IgD-negative memory B cell (primary cell): ENCODE measurements around the gene C9orf152. TPM values are rescaled to one million over a fixed set of nuclear protein-coding genes. Genes with fewer than 3 reads are reported as not detected.
"Not testable (repeated sequence)": the region's sequence is repeated elsewhere in the genome, so short reads cannot be mapped to it uniquely, and the experiment has no call there.

Source experiments
- H3K27ac Mint-ChIP-seq, 3 donors: one replicate each; pipeline ENCODE4 v1.8.0; 2020 to 2022; ENCODE audit warnings: mild to moderate bottlenecking in 3 of 3, mixed read lengths in 3 of 3, moderate library complexity in 1 of 3
- H3K27me3 Mint-ChIP-seq: one replicate; pipeline ENCODE4 v1.8.0; 2021; ENCODE audit warnings: mixed read lengths
- H3K36me3 Mint-ChIP-seq: one replicate; pipeline ENCODE4 v1.8.0; 2020; ENCODE audit warnings: mild to moderate bottlenecking, mixed read lengths
- H3K4me1 Mint-ChIP-seq, 3 donors: one replicate each; pipeline ENCODE4 v1.8.0; 2020 to 2022; ENCODE audit warnings: mixed read lengths in 3 of 3, mild to moderate bottlenecking in 1 of 3
- H3K4me3 Mint-ChIP-seq, 4 donors: one replicate each; pipeline ENCODE4 v1.8.0; 2020 to 2022; ENCODE audit warnings: mild to moderate bottlenecking in 4 of 4, mixed read lengths in 4 of 4, moderate library complexity in 3 of 4
- H3K9me3 Mint-ChIP-seq, 3 donors: one replicate each; pipeline ENCODE4 v1.8.0; 2020 to 2021; ENCODE audit warnings: mixed read lengths in 3 of 3, mild to moderate bottlenecking in 1 of 3
- polyA plus RNA-seq: library from polyadenylated mRNA; unstranded; fragments of 300-500 nt; fragmentation: Illumina TruSeq; gene quantifications from one replicate; pipeline ENCODE4 v1.2.3, GENCODE V29; 2021

Gene C9orf152, protein sequence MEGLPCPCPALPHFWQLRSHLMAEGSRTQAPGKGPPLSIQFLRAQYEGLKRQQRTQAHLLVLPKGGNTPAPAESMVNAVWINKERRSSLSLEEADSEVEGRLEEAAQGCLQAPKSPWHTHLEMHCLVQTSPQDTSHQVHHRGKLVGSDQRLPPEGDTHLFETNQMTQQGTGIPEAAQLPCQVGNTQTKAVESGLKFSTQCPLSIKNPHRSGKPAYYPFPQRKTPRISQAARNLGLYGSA
- not detected for polyA plus RNA-seq

DNA sequence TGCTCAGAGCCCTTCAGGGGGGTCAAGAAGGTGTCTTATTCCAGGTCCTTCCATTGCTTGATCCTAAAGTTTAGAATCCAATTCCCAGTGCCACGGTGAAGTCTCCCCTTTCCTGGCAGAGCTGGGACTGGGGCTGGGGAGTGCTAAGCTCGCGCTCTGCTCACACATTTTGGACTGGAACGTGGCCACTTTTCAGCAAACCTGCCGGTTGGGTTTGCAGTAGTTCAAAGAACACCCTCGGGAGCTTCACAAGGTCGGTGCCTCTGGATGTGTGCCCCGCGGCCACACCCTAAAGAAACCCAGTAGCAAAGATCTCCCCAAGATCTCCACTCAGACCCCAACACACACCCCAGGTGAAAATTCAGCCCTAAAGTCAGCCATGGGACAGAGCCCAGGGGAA lies at the start of gene C9orf152:
TSS of gene C9orf152 (minus strand) at position 129 of the 400 bp plus-strand sequence. CDS start 580 bp downstream, outside the sequence.
- H3K27me3 Mint-ChIP-seq = peaks cover 2% of the 10 kb centered on the region
- H3K4me3 Mint-ChIP-seq = no peak within 1 kb of the TSS

DNA sequence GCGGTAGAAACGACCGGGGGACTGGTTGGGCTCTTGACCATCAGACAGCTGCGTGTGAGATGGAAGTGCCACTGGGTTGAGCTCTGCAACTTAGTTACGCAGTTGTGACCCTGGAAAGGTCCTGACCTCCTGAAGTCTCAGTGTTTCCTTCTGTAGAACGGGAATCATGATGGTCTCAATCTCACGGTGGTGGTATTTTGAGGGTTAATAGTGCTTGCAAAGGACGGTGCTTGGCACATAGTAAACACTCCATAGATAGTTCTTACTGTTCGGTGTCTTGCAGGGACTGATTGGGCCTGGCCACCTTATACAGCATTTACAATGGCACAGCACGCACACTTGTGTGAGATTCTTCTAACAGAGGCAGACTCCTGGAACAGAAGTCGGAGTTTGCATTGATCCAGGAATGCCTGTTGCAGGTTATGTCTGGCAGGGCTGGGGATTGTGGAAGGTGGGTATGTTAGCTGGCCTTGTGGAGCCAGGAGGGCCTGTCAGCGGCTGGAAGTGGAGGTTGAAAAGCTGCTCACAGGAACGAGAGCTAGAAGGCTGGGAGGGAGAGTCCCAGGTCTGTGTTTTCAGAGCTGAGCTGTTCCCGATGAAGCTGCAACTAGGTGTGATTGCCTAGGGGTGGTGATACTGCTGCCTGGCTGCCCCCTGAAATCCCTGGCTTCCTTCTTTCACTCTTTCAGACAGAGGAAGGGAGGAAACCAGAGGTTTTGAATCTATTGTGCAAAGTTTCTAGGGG lies 49.3 kb upstream of the C9orf152 start:
- peak overlapping the region in 2 of 3 donors; percentile 47 to 83 for H3K27ac Mint-ChIP-seq
- peak overlapping the region; percentile 88 to 98 (median 98) for H3K4me3 Mint-ChIP-seq
- no peaks in the 10 kb centered on the region for H3K27me3 Mint-ChIP-seq
- H3K36me3 Mint-ChIP-seq = no peaks in the 10 kb centered on the region
- no peaks in the 10 kb centered on the region for H3K9me3 Mint-ChIP-seq
- H3K4me1 Mint-ChIP-seq = peaks cover 16 to 29% (median 22%) of the 10 kb centered on the region in 3 donors

More for the DNA sequence above, at the start of gene C9orf152:
- Mint-ChIP-seq H3K36me3 (peaks cover 2% of the 10 kb centered on the region), H3K4me1 (peaks cover 0 to 1% (median 0%) of the 10 kb centered on the region in 3 donors), H3K9me3 (no peaks in the 10 kb centered on the region), H3K27ac (no peak within 1 kb of the TSS)

DNA sequence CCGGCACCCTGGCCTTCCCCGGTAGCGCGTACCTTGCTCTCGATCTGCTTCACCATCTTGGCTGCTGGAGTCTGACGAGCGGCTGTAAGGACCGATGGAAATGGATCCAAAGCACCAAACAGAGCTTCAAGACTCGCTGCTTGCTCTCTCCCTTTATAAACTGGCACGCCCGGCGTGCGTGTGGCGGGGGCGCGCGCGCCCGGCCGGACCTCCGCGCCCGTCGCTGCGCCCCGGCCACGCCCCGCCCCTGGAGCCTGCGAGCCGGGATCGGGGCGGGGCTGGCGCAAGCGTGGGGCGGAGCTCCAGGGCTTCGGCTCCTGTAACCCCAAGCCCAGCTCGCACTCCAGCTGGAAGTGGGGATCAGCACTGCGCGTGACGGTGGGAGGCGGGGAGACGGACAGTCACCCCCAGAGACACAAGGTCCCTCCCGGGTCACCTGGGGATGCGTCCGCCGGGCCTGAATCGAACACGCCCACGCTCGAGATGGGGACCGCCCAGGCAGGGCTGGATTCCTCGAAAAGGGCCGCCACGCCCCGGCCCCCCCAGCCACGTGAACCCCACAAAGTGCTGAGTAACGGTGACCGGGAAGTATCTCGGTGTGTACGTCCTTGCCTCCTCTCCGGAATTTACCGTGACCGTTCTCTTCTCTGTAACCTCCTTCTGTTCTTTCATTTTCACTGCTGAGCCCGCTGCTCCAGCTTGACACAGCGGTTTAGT lies 48.6 kb upstream of the C9orf152 start, which contains the start of gene TXN:
TSS of gene TXN (minus strand) at position 128 of the 717 bp plus-strand sequence. CDS start at position 56, 72 bp downstream.
- peaks cover 16 to 29% (median 23%) of the 10 kb centered on the region in 3 donors for H3K4me1 Mint-ChIP-seq
- H3K27me3 Mint-ChIP-seq = no peaks in the 10 kb centered on the region
- no peaks in the 10 kb centered on the region for H3K36me3 Mint-ChIP-seq
- H3K9me3 Mint-ChIP-seq = no peaks in the 10 kb centered on the region
- peak within 1 kb of the TSS; percentile 88 to 98 (median 98) for H3K4me3 Mint-ChIP-seq
- H3K27ac Mint-ChIP-seq = peak within 1 kb of the TSS; percentile 83 to 95 (median 93)

DNA sequence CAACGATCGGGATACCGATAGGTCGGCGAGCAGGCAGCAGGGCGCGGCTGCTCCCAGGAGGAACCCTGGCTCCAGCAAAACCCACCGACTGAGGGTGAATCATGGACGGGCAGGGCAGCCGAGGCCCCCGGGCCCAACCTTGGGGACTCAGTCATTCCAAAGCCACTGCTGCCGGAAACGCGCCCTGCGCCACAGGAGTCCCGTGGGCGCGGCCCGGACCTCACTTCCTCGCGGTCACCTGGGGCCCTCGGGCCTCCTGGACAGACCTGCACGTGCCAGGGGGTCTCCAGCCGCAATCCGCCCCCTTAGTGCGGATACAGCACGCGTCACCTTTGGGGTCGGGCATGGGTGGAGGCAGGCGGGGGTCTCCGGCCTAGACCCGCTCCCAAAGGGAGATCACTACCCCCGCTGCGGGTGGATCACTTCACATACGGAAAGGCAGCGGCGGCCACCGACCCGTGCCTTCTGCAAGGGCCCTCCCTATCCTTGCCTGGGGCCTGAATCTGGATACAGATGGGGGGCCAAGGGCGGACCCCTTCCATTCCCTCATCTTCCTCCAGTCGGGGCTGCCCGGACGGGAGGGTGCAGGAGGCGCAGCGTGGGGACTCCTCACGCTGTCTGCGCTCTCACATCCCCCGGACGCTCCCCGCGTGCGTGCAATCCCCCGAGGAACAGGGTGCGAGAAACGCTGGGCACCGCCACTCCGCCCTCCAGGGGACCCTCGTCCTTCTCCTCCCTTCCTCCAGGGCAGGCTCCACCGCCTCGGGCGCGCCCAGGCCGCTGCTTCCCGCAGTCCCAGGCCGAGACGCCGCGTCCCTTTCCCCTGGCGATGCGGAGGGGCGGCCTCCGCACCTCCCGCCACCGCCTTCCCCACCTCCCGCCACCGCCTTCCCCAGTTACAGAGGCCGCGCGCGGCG lies 47.8 kb upstream of the C9orf152 start:
- H3K4me1 Mint-ChIP-seq = peaks cover 16 to 29% (median 23%) of the 10 kb centered on the region in 3 donors
- H3K4me3 Mint-ChIP-seq = peak overlapping the region; percentile 88 to 98 (median 98)
- H3K36me3 Mint-ChIP-seq = no peaks in the 10 kb centered on the region
- H3K27ac Mint-ChIP-seq = peak overlapping the region; percentile 83 to 95 (median 93)
- H3K27me3 Mint-ChIP-seq = no peaks in the 10 kb centered on the region
- H3K9me3 Mint-ChIP-seq = no peaks in the 10 kb centered on the region

DNA sequence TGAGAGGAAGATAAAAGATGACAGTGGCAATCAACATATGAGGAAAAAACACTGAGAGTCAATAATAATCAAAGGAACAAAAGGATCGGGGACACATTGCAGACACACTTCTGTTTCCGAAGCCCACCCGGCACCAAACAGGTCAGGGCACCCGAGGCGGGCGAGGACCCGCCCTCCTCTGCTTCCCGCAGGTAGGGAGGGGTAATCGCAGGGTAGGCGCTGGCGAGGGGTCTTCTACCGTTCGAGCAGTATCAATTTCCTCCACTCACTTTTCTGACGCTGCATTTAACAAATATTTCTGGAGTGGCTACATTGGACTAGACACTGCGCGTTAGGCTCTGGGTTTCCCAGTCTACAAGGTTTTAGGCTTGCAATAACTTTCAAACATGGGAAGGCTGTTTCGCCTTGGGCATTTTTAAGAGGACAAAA lies 47.1 kb upstream of the C9orf152 start:
- Mint-ChIP-seq H3K27ac (peak overlapping the region; percentile 58 to 93 (median 69)), H3K4me1 (peaks cover 16 to 29% (median 23%) of the 10 kb centered on the region in 3 donors)

DNA sequence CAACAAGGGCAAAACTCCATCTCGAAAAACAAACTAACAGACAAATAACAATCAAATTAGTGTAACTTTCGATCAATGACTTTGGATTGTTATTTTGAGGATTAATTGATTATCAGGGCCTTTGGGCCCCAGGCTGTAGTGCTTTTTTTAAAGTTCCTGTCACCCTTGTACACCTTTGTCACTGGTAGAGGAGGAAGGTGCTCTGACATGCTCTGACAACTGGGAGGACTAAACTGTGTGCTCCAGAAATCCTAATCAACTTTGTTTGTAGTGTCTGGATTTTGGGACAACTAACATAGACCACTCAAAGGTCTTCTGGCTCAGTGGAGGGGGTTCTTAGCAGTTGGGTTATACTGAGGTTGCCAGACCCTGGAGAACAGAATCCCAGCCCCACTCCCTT lies 46.5 kb upstream of the C9orf152 start:
- H3K27me3 Mint-ChIP-seq = no peaks in the 10 kb centered on the region
- peaks cover 16 to 29% (median 23%) of the 10 kb centered on the region in 3 donors for H3K4me1 Mint-ChIP-seq

More for the DNA sequence above, 47.1 kb upstream of the C9orf152 start:
- Mint-ChIP-seq H3K9me3 (no peaks in the 10 kb centered on the region), H3K36me3 (no peaks in the 10 kb centered on the region), H3K27me3 (no peaks in the 10 kb centered on the region), H3K4me3 (peak overlapping the region; percentile 88 to 98 (median 98))

DNA sequence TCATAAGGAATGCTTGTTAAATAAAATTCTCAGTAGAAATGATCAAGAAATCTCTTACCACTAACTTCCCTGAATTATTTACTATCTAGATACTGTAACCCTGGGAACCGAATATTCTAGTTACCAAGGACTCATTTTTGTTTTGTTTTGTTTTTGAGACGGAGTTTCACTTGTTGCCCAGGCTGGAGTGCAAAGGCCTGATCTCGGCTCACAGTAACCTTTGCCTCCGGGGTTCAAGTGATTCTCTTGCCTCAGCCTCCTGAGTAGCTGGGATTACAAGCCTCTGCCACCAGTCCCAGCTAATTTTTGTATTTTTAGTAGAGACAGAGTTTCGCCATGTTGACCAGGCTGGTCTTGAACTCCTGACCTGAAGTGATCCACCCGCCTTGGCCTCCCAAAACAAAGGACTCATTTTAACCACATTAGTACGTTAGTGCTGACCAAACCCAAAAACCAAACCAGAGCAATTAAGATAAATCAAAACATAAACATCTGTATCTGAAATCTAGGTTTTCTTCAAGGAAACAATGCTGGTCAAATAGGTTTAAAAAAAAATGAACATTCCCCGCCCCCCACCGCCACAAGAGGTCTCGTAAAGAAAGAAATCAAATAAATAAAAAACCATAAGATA lies 44.7 kb upstream of the C9orf152 start:
- Mint-ChIP-seq H3K9me3 (no peaks in the 10 kb centered on the region), H3K36me3 (no peaks in the 10 kb centered on the region), H3K27ac (peak overlapping the region; percentile 10 to 69 (median 58)), H3K4me1 (peaks cover 16 to 24% (median 22%) of the 10 kb centered on the region in 3 donors), H3K27me3 (no peaks in the 10 kb centered on the region), H3K4me3 (peak overlapping the region in 1 of 4 donors; percentile 88)

More for the DNA sequence above, 46.5 kb upstream of the C9orf152 start:
- peak overlapping the region; percentile 88 to 98 (median 98) for H3K4me3 Mint-ChIP-seq
- no peaks in the 10 kb centered on the region for H3K36me3 Mint-ChIP-seq
- H3K27ac Mint-ChIP-seq = peak overlapping the region; percentile 58 to 93 (median 69)
- no peaks in the 10 kb centered on the region for H3K9me3 Mint-ChIP-seq

DNA sequence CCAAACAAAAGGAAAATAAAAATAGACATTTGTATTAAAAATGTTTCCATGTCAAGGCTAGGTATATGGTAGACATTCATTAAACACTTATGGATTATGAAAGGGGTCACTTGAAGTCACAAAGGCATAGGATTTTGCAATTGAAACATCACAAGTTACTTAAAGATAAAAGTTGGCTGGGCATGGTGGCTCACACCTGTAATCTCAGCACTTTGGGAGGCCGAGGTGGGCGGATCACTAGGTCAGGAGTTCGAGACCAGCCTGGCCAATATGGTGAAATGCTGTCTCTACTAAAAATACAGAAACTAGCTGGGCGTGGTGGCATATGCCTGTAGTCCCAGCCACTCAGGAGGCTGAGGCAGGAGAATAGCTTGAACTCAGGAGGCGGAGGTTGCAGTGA lies 43.8 kb upstream of the C9orf152 start:
- not testable (repeated sequence) for H3K27me3 Mint-ChIP-seq, H3K9me3 Mint-ChIP-seq, H3K36me3 Mint-ChIP-seq, H3K27ac Mint-ChIP-seq
- Mint-ChIP-seq H3K4me3 (peak overlapping the region in 1 of 4 donors; percentile 88), H3K4me1 (peaks cover 12 to 16% (median 15%) of the 10 kb centered on the region in 3 donors)

DNA sequence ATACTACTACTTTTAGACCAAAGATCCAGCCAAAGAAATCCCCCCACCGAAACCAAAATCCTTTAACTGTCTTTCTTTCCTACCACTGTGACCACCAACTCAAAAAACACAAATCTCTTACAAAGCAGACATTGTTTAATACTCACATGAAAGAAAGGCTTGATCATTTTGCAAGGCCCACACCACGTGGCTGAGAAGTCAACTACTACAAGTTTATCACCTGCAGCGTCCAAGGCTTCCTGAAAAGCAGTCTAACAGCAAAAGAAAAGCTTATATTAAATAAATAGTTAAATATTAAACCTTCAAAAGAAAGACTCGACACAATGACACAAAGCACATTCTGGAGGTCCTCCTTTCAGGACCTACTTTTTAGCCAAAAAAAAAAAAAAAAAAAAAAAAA lies 43.3 kb upstream of the C9orf152 start:
- Mint-ChIP-seq H3K27me3 (no peaks in the 10 kb centered on the region), H3K9me3 (no peaks in the 10 kb centered on the region), H3K4me3 (no peak overlapping the region), H3K36me3 (peaks cover 3% of the 10 kb centered on the region), H3K4me1 (peaks cover 12 to 15% (median 15%) of the 10 kb centered on the region in 3 donors), H3K27ac (no peak overlapping the region)

DNA sequence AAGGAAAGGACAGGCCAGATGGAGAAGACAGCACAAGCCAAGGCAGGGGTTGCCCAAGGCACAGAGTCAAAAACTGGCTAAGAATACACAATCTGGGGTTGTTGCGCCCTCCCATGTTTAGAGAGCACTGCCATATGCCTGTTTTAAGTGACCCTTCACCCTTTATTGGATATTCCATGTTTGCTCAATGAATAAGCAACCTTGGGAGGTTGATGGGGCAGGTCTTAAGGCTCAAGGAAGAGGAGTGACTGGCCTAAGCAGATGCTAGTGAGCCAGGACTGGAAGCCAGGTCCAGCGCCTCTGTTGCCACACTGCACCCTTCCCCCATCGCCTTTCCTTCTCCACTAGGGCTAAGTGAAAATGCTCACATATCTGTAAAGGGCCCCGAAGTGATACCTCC lies 41.6 kb upstream of the C9orf152 start:
- Mint-ChIP-seq H3K4me3 (no peak overlapping the region), H3K4me1 (peaks cover 8 to 12% (median 8%) of the 10 kb centered on the region in 3 donors), H3K9me3 (no peaks in the 10 kb centered on the region), H3K27ac (peak overlapping the region in 1 of 3 donors; percentile 11), H3K27me3 (no peaks in the 10 kb centered on the region), H3K36me3 (peaks cover 6% of the 10 kb centered on the region)

DNA sequence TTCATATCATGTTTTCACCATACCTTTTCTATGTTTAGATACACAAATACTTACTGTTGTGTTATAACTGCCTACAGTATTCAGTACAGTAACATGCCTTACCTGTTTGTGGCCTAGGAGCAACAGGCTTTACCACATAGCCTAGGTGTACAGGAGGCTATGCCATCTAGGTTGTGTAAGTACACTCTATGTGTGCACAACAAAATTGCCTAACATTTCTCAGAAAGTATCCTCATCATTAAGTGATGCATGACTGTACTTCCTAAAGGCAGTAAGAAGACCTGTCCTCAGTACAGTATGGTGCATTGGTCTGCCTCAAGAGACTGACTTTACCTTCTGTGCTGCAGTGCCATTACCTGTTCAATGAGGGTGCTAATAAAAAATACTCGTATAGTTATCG lies 40.4 kb upstream of the C9orf152 start:
- peak overlapping the region in 1 of 3 donors; percentile 23 for H3K27ac Mint-ChIP-seq
- peaks cover 3 to 5% (median 4%) of the 10 kb centered on the region in 3 donors for H3K4me1 Mint-ChIP-seq
- no peak overlapping the region for H3K4me3 Mint-ChIP-seq
- H3K36me3 Mint-ChIP-seq = peaks cover 8% of the 10 kb centered on the region
- no peaks in the 10 kb centered on the region for H3K9me3 Mint-ChIP-seq
- no peaks in the 10 kb centered on the region for H3K27me3 Mint-ChIP-seq

DNA sequence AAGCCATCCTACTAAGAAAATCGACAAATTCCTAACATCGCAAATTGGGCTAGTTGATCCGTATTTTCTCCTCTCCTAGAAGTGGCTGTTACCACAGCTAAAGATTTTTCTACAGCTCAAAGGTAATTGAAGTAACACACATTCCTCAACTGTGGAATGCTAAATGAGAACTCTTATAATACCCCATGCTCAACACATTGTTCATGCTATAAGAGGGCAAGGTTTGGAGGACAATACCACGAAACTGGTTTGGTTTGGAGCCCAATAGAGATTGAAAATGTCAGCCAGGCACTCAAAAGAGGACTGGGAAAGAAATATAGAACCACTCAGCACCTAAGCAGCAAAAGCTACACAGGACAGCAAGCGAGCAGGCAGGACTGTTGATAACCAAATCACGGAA lies 38.3 kb upstream of the C9orf152 start:
- Mint-ChIP-seq H3K27ac (no peak overlapping the region), H3K9me3 (no peaks in the 10 kb centered on the region), H3K4me1 (no peaks in the 10 kb centered on the region), H3K4me3 (no peak overlapping the region), H3K27me3 (no peaks in the 10 kb centered on the region), H3K36me3 (peaks cover 8% of the 10 kb centered on the region)

DNA sequence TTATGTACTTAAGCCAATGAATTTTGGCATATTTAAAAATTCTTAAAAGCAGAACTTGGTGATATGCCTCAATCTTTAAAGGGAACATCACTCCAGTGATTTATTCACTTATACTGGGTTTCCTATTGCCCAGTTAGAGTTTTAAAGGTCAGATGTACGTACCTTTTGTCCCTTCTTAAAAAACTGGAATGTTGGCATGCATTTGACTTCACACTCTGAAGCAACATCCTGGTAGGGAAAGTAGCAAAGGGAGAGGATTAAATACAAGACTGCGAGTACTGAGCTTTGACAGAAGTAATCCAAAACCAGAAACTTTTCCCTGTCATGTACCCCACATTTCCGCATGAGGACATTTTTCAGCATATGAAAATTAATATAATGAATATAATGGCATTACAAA lies 36.7 kb upstream of the C9orf152 start:
- Mint-ChIP-seq H3K4me3 (no peak overlapping the region), H3K9me3 (no peaks in the 10 kb centered on the region), H3K36me3 (peaks cover 8% of the 10 kb centered on the region), H3K27me3 (no peaks in the 10 kb centered on the region), H3K4me1 (no peaks in the 10 kb centered on the region), H3K27ac (no peak overlapping the region)
